HL-60 (cell line): ENCODE measurements around the gene FGR.

ENCODE experiments used
- DNase-seq, 2 experiments: peaks; one replicate each; pipeline ENCODE4 v3.0.0-alpha.2; 2010 to 2020; ENCODE audit warnings: low read depth in 1 of 2, low spot score in 1 of 2
- H3K27ac ChIP-seq: fragments of 250-450 bp; sonication (Bioruptor Pico); replicated peaks from 2 replicates; pipeline ENCODE4 v1.5.1; 2020; ENCODE audit warnings: mild to moderate bottlenecking, moderate library complexity
- H3K27me3 ChIP-seq: fragments of 250-450 bp; sonication (Bioruptor Pico); 2 replicates; pipeline ENCODE4 v1.5.1; 2021; ENCODE audit warnings: mild to moderate bottlenecking, moderate library complexity; ENCODE audit not compliant: insufficient read depth, poor library complexity, severe bottlenecking
- H3K4me3 ChIP-seq: replicated peaks from 2 replicates; pipeline ENCODE4 v1.5.1; 2011; ENCODE audit warnings: mild to moderate bottlenecking, control low read depth, low read length; ENCODE audit not compliant: insufficient read depth
- GABPA ChIP-seq: IDR thresholded peaks from 2 replicates; pipeline ENCODE4 v1.6.1; 2012; ENCODE audit warnings: low read depth
- POLR2AphosphoS5 ChIP-seq: IDR thresholded peaks from 2 replicates; pipeline ENCODE4 v1.6.1; 2012; ENCODE audit warnings: low read depth
- SPI1 ChIP-seq: IDR thresholded peaks from 2 replicates; pipeline ENCODE4 v1.6.1; 2012; ENCODE audit warnings: low read depth, mild to moderate bottlenecking, borderline replicate concordance
- TF ChIP-seq, protein P1 (sequence below): IDR thresholded peaks from one replicate; pipeline ENCODE4 v1.5.1; 2011; ENCODE audit warnings: low read length, control low read depth, inconsistent platforms; ENCODE audit not compliant: insufficient read depth
- TF ChIP-seq, protein P2 (sequence below): IDR thresholded peaks from 2 replicates; pipeline ENCODE4 v1.6.1; 2012; ENCODE audit warnings: low read depth; ENCODE audit not compliant: insufficient replicate concordance

FGR gene

DNA sequence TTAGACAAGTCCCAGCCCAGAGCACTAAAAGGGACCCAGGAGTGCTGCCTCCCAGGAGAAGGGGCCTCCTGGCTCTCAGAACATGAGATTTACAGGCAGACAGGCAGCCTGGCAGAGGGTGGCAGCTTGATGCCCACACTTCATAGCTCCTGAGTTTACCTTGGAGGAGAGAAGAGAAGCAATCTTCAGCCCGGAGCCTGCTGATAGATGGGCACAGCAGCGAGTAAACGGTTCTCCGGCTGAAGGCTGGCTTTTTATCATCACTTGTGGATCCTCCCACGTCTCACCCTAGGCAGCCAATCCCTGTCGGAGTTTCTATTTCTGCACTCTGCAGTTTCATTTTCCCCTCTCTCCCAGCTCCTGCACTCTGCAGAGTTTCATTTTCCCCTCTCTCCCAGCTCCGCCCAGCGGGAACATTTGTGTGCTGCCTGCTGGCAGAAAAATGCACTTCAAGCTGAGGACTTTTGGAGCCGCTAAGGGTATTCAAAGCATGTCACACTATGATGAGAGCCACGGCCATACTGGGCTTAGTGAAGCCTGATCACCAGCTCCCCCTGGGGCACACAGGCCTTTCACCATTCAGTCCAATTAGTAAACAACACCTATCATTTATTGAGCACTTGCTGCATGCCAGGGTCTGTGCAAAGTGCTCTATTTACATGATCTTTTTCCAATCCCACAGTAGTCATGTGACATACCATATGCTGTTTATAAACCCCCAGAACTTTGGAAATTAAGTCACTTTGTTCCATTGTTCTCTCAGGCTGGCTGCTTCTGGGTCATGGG is 37.2 kb upstream of the FGR start, which contains the start of gene IFI6:
IFI6 (minus strand) TSS at position 229 of the 786 bp plus-strand sequence. CDS start 2,878 bp downstream, outside the sequence.
- peak; percentile 61 to 76 for DNase-seq
- TF ChIP-seq GABPA (no peak), SPI1 (no peak), POLR2AphosphoS5 (no peak)
- no peaks in the 10 kb centered on the region for H3K27me3 ChIP-seq
- peak within 1 kb of the TSS; percentile 42 for H3K4me3 ChIP-seq
- H3K27ac ChIP-seq: 0 out of 2 replicates have a peak within 1 kb of the TSS, but pooled peaks have one; percentile 3

DNA sequence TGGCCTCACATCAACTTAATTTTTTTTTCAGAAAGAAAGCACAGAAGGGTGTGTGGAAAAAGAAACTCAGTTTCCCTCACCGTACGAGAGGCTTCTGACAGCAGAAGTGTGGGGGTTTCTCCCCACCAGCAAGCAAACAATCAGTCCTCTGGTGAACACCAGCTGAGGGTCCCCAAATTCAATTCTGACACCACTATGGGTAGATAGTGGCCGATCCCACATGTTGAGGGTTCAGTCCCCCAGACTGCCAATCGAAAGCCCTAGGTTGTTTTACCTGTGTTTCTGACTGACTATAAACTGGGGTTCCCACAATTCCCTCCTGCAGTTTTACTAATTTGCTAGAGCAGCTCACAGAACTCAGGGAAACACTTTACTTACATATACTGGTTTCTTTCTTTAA is 34.9 kb upstream of the FGR start:
- H3K4me3 ChIP-seq: no peak overlapping the region
- H3K27me3 ChIP-seq: no peaks in the 10 kb centered on the region
- no peak for DNase-seq
- no peak overlapping the region for H3K27ac ChIP-seq
- no peak for TF ChIP-seq POLR2AphosphoS5
- TF ChIP-seq GABPA: no peak
- TF ChIP-seq, protein P1, sequence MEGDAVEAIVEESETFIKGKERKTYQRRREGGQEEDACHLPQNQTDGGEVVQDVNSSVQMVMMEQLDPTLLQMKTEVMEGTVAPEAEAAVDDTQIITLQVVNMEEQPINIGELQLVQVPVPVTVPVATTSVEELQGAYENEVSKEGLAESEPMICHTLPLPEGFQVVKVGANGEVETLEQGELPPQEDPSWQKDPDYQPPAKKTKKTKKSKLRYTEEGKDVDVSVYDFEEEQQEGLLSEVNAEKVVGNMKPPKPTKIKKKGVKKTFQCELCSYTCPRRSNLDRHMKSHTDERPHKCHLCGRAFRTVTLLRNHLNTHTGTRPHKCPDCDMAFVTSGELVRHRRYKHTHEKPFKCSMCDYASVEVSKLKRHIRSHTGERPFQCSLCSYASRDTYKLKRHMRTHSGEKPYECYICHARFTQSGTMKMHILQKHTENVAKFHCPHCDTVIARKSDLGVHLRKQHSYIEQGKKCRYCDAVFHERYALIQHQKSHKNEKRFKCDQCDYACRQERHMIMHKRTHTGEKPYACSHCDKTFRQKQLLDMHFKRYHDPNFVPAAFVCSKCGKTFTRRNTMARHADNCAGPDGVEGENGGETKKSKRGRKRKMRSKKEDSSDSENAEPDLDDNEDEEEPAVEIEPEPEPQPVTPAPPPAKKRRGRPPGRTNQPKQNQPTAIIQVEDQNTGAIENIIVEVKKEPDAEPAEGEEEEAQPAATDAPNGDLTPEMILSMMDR: no peak

DNA sequence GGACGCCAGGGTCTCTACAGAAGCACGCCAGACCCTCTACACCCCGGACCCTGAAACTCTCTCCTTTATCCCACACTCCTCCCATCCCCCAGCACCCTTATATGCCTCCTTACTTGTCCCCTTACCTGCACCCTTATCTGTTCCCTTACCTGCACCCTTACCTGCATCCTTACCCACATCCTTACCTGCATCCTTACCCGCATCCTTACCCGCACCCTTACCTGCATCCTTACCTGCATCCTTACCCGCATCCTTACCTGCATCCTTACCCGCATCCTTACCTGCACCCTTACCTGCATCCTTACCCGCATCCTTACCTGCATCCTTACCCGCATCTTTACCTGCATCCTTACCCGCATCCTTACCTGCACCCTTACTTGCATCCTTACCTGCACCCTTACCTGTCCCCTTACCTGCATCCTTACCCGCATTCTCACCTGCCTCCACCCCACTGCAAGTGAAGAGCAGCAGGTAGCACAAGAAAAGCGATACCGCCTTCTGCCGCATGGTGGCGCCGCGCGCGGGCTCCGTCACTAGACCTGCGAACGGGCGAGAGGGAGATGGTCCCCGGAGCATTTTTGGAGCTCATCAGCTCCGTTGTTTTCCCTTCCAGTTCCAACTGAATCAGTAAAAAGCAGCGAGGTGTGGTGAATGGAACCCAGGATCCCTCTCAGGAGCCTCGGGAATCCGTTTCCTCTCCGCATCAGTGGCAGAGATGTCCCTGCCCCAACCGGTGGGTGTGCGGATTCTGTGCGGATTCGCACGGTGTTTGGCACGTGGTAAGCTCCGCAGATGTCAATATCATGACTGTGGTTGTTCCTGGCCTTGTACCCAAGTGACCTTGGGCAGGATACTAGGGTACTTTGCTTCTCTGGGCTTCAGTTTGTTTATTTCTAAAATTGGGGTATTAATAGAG is 34.1 kb upstream of the FGR start:
- Histone ChIP-seq H3K4me3 (no peak overlapping the region; the same call in 1 of the 2 replicates), H3K27ac (no peak overlapping the region), H3K27me3 (no peaks in the 10 kb centered on the region)
- TF ChIP-seq, protein P1: peak; percentile 94
- TF ChIP-seq POLR2AphosphoS5 (no peak), GABPA (no peak), SPI1 (no peak)
- TF ChIP-seq, protein P2, sequence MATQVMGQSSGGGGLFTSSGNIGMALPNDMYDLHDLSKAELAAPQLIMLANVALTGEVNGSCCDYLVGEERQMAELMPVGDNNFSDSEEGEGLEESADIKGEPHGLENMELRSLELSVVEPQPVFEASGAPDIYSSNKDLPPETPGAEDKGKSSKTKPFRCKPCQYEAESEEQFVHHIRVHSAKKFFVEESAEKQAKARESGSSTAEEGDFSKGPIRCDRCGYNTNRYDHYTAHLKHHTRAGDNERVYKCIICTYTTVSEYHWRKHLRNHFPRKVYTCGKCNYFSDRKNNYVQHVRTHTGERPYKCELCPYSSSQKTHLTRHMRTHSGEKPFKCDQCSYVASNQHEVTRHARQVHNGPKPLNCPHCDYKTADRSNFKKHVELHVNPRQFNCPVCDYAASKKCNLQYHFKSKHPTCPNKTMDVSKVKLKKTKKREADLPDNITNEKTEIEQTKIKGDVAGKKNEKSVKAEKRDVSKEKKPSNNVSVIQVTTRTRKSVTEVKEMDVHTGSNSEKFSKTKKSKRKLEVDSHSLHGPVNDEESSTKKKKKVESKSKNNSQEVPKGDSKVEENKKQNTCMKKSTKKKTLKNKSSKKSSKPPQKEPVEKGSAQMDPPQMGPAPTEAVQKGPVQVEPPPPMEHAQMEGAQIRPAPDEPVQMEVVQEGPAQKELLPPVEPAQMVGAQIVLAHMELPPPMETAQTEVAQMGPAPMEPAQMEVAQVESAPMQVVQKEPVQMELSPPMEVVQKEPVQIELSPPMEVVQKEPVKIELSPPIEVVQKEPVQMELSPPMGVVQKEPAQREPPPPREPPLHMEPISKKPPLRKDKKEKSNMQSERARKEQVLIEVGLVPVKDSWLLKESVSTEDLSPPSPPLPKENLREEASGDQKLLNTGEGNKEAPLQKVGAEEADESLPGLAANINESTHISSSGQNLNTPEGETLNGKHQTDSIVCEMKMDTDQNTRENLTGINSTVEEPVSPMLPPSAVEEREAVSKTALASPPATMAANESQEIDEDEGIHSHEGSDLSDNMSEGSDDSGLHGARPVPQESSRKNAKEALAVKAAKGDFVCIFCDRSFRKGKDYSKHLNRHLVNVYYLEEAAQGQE: no peak
- peak in 1 of 2 experiments; percentile 78 for DNase-seq

DNA sequence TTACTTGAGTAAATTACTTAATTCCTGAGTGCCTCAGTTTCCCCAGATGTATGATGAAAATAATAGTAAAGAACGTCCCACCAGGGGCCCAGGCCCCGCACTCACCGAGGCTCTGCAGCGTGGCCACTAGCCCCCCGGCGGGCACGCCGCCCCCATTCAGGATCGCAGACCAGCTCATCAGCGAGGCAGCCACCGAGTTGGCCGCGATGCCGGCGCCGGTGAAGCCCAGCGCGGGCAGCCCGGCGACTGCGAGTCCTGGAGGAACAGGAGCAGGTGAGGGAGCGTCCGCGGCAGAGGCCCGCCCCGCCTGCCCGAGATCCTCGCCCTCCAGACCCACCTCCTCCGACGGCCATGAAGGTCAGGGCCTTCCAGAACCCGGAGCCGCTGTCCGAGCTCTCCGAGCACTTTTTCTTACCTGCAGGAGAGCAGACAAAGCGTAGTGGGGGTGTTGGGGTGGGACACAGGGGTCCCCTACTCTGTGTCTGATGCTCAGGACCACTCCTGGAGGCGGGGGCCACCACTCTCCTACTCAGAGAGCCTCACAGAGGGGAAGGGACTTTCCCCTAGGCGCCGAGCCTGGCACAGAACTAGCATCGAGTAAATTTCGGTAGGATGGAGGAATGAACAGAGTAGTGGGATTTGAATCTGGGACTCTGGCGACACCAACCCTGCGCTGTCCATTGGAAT is 33.3 kb upstream of the FGR start:
- H3K27me3 ChIP-seq: no peaks in the 10 kb centered on the region

More for the DNA sequence above, 33.3 kb upstream of the FGR start:
- Histone ChIP-seq H3K27ac (no peak overlapping the region), H3K4me3 (no peak overlapping the region)
- DNase-seq: no peak
- TF ChIP-seq, protein P1: no peak
- TF ChIP-seq POLR2AphosphoS5: no peak
- TF ChIP-seq SPI1: no peak
- no peak for TF ChIP-seq GABPA
